Measurements from ENCODE around the gene QPCTL. TPM values are rescaled to one million over a fixed set of nuclear protein-coding genes. Genes with fewer than 3 reads are reported as not detected.
"Not testable (repeated sequence)": the region's sequence is repeated elsewhere in the genome, so short reads cannot be mapped to it uniquely, and the experiment has no call there.

QPCTL gene
- total RNA-seq, 1 donor from 2014 or later, result 21.8 TPM

DNA sequence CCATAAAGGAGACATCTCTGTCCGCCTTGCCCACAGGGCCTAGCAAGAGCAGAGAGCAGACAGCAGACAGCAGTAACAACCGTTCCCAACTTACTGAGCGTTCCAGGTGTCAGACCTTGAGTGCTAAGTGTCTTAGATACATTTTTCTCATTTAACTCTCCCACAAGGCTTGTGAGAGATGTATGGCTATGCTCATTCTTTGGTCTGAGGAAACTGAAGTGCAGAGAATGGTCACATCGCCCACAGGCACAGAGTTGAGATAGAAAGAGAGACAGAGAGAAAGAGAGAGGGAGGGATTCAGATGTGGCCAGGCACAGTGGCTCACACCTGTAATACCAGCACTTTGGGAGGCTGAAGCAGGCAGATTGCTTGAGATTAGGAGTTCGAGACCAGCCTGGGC lies 55.0 kb downstream of the QPCTL start:
- Histone ChIP-seq H3K27me3 (ENCODE audit: insufficient read depth, low read length) (no peaks in the 10 kb centered on the region), H2AFZ (ENCODE audit: low read depth, low read length) (no peak overlapping the region), H3K27ac (ENCODE audit: low read depth, low read length) (no peak overlapping the region), H3K9ac (ENCODE audit: low read length) (no peak overlapping the region), H3K9me3 (ENCODE audit: insufficient read depth, low read depth, low read length) (no peaks in the 10 kb centered on the region), H3K4me1 (ENCODE audit: insufficient read depth, low read length) (no peaks in the 10 kb centered on the region), H3K4me2 (ENCODE audit: low read length) (no peak overlapping the region), H3K4me3 (ENCODE audit: insufficient read depth, low read depth, low read length) (no peak overlapping the region), H3K79me2 (ENCODE audit: insufficient read depth, low read length) (no peaks in the 10 kb centered on the region), H4K20me1 (ENCODE audit: insufficient read depth, low read length) (no peaks in the 10 kb centered on the region), H3K36me3 (ENCODE audit: insufficient read depth, low read length) (no peaks in the 10 kb centered on the region)
- FAIRE-seq (no peak), DNase-seq (ENCODE audit: low read depth) (no peak)
- H3K4me1 Mint-ChIP-seq (ENCODE audit: low read depth, unreplicated experiment), result peaks cover 3% of the 10 kb centered on the region
- no peak overlapping the region for H3K4me3 Mint-ChIP-seq (ENCODE audit: unreplicated experiment)
- H3K27me3 Mint-ChIP-seq (ENCODE audit: low read depth, unreplicated experiment), result peaks cover 12% of the 10 kb centered on the region
- H3K9me3 Mint-ChIP-seq (ENCODE audit: unreplicated experiment), result no peaks in the 10 kb centered on the region
- no peaks in the 10 kb centered on the region for H3K36me3 Mint-ChIP-seq (ENCODE audit: low read depth, unreplicated experiment)
- H3K27ac Mint-ChIP-seq (ENCODE audit: unreplicated experiment), result no peak overlapping the region
- TF ChIP-seq, protein P1, sequence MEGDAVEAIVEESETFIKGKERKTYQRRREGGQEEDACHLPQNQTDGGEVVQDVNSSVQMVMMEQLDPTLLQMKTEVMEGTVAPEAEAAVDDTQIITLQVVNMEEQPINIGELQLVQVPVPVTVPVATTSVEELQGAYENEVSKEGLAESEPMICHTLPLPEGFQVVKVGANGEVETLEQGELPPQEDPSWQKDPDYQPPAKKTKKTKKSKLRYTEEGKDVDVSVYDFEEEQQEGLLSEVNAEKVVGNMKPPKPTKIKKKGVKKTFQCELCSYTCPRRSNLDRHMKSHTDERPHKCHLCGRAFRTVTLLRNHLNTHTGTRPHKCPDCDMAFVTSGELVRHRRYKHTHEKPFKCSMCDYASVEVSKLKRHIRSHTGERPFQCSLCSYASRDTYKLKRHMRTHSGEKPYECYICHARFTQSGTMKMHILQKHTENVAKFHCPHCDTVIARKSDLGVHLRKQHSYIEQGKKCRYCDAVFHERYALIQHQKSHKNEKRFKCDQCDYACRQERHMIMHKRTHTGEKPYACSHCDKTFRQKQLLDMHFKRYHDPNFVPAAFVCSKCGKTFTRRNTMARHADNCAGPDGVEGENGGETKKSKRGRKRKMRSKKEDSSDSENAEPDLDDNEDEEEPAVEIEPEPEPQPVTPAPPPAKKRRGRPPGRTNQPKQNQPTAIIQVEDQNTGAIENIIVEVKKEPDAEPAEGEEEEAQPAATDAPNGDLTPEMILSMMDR (IDR thresholded peaks at IDR 0.05; ENCODE audit: insufficient read depth, low read depth, low read length), result no peak
- no peak for TF ChIP-seq EZH2 (IDR thresholded peaks at IDR 0.05; ENCODE audit: insufficient read depth, low read length)

DNA sequence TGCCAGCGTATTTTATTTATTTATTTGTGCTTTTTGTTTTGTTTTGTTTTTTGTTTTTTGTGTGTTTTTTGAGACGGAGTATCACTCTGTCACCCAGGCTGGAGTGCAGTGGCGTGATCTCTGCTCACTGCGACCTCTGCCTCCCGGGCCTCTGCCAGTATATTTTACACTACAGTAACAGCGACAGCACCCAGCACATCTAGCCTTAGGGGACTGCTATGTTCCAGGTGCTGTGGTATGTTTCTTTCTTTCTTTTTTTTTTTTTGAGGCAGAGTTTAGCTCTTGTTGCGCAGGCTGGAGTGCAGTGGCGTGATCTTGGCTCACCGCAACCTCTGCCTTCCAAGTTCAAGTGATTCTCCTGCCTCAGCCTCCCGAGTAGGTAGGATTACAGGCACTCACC lies 59.0 kb downstream of the QPCTL start:
- not testable (repeated sequence) for DNase-seq (ENCODE audit: low read depth); H3K4me2 ChIP-seq (ENCODE audit: low read length); H2AFZ ChIP-seq (ENCODE audit: low read depth, low read length); H3K9me3 ChIP-seq (ENCODE audit: insufficient read depth, low read depth, low read length); FAIRE-seq; H3K9ac ChIP-seq (ENCODE audit: low read length); H3K9me3 Mint-ChIP-seq (ENCODE audit: unreplicated experiment); H3K36me3 Mint-ChIP-seq (ENCODE audit: low read depth, unreplicated experiment); H3K79me2 ChIP-seq (ENCODE audit: insufficient read depth, low read length); H3K4me1 Mint-ChIP-seq (ENCODE audit: low read depth, unreplicated experiment); H3K4me1 ChIP-seq (ENCODE audit: insufficient read depth, low read length); H3K27ac ChIP-seq (ENCODE audit: low read depth, low read length); H3K4me3 Mint-ChIP-seq (ENCODE audit: unreplicated experiment); H3K4me3 ChIP-seq (ENCODE audit: insufficient read depth, low read depth, low read length); H3K27ac Mint-ChIP-seq (ENCODE audit: unreplicated experiment); H3K27me3 ChIP-seq (ENCODE audit: insufficient read depth, low read length); H4K20me1 ChIP-seq (ENCODE audit: insufficient read depth, low read length); H3K36me3 ChIP-seq (ENCODE audit: insufficient read depth, low read length)
- H3K27me3 Mint-ChIP-seq (ENCODE audit: low read depth, unreplicated experiment), result peaks cover 15% of the 10 kb centered on the region

DNA sequence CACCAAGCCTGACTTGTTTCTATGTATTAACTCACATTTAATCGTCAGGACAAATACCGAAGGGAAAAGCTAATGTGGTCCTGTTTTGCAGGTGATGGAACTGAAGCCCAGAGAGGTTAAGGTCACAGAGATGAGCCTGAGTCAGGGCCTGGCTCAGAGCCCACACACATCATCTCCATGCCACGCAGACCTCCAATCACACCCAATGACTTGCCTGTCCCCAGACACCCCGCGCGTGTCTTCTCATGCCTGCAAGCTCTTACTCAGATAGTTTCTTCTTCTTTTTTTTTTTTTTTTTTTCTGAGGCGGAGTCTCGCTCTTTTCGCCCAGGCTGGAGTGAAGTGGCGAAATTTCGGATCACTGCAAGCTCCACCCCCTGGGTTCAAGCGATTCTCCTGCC lies 60.2 kb downstream of the QPCTL start:
- Histone ChIP-seq H3K36me3 (ENCODE audit: insufficient read depth, low read length) (no peaks in the 10 kb centered on the region), H3K27me3 (ENCODE audit: insufficient read depth, low read length) (no peaks in the 10 kb centered on the region), H3K9ac (ENCODE audit: low read length) (no peak overlapping the region), H3K9me3 (ENCODE audit: insufficient read depth, low read depth, low read length) (no peaks in the 10 kb centered on the region), H3K27ac (ENCODE audit: low read depth, low read length) (no peak overlapping the region), H2AFZ (ENCODE audit: low read depth, low read length) (no peak overlapping the region), H3K4me3 (ENCODE audit: insufficient read depth, low read depth, low read length) (no peak overlapping the region), H3K79me2 (ENCODE audit: insufficient read depth, low read length) (no peaks in the 10 kb centered on the region), H4K20me1 (ENCODE audit: insufficient read depth, low read length) (no peaks in the 10 kb centered on the region), H3K4me1 (ENCODE audit: insufficient read depth, low read length) (no peaks in the 10 kb centered on the region), H3K4me2 (ENCODE audit: low read length) (no peak overlapping the region)
- Mint-ChIP-seq H3K9me3 (ENCODE audit: unreplicated experiment) (peaks cover 1% of the 10 kb centered on the region), H3K36me3 (ENCODE audit: low read depth, unreplicated experiment) (no peaks in the 10 kb centered on the region), H3K4me3 (ENCODE audit: unreplicated experiment) (no peak overlapping the region), H3K27ac (ENCODE audit: unreplicated experiment) (no peak overlapping the region), H3K27me3 (ENCODE audit: low read depth, unreplicated experiment) (peaks cover 15% of the 10 kb centered on the region), H3K4me1 (ENCODE audit: low read depth, unreplicated experiment) (no peaks in the 10 kb centered on the region)
- FAIRE-seq (no peak), DNase-seq (ENCODE audit: low read depth) (no peak)
- TF ChIP-seq, protein P1 (IDR thresholded peaks at IDR 0.05; ENCODE audit: insufficient read depth, low read depth, low read length), result no peak
- TF ChIP-seq EZH2 (IDR thresholded peaks at IDR 0.05; ENCODE audit: insufficient read depth, low read length), result no peak
